HCT116 (cell line): Measurements from ENCODE around the gene CALCOCO1. TPM values are rescaled to one million over a fixed set of nuclear protein-coding genes. Genes with fewer than 3 reads are reported as not detected.

Experiments used
- ATAC-seq: fragments of 200-7000 bp; cut with Tn5 transposase; 2 replicates; pipeline ENCODE4 v1.9.1; 2020; ENCODE audit warnings: mild to moderate bottlenecking, moderate library complexity
- BruUV-seq: library from RNA; stranded (reverse); fragments of 400-500 nt; replicated peaks from 2 replicates; lab custom pipeline; 2021; lab: Mats Ljungman, UMichigan
- CTCF ChIA-PET: fragments of 300-600 bp; sonication (Branson Sonifier 250); formaldehyde crosslinking; loops from one replicate; lab custom pipeline; 2021; ENCODE audit warnings: antibody characterized with exemption; lab: Charles Lee
- POLR2A ChIA-PET: fragments of 300-600, 350-600 bp; sonication (Branson Sonifier 250); formaldehyde crosslinking; loops from one replicate; lab custom pipeline; 2021; ENCODE audit warnings: antibody characterized with exemption; lab: Charles Lee
- RAD21 ChIA-PET, 2 experiments: fragments of 300-600 bp; sonication (Branson Sonifier 250); formaldehyde crosslinking; loops; one replicate each; lab custom pipeline; 2023; ENCODE audit warnings: low total read pairs in 2 of 2; ENCODE audit not compliant: uncharacterized antibody in 2 of 2, unreplicated experiment in 2 of 2, low non-redundant PET in 1 of 2; lab: Charles Lee
- DNase-seq: peaks from one replicate; pipeline ENCODE4 v3.0.0-alpha.2; 2010; ENCODE audit warnings: low read depth, low spot score
- H2AFZ ChIP-seq: fragments of 200-600 bp; shearing (Covaris generic), sonication (generic); 2 replicates; pipeline ENCODE4 v1.6.1; 2017; ENCODE audit warnings: low read depth, mixed run types, mixed read lengths, antibody characterized with exemption, low read length; ENCODE audit not compliant: poor library complexity, severe bottlenecking
- H3K27ac ChIP-seq: 2 replicates; pipeline ENCODE4 v1.5.1; 2012; ENCODE audit warnings: low read depth, low read length
- H3K27me3 ChIP-seq: fragments of 200-600 bp; sonication (generic); 2 replicates; pipeline ENCODE4 v1.6.1; 2016; ENCODE audit warnings: mixed run types, low read length, mixed read lengths; ENCODE audit not compliant: insufficient read depth
- H3K36me3 ChIP-seq, 2 experiments: fragments of 200-500 bp in 1 of 2; fragments of 200-600 bp in 1 of 2; sonication (Bioruptor generic) in 1 of 2; sonication (generic) in 1 of 2; 2 replicates each; pipeline versions ENCODE4 v1.5.1 to v1.6.1; 2014 to 2016; ENCODE audit warnings: low read length in 2 of 2, inconsistent platforms in 1 of 2, mixed read lengths in 1 of 2, mixed run types in 1 of 2; ENCODE audit not compliant: insufficient read depth in 2 of 2, control insufficient read depth in 1 of 2
- H3K4me1 ChIP-seq, 2 experiments: fragments of 200-600 bp in 1 of 2; sonication (generic) in 1 of 2; 2 replicates each; pipeline versions ENCODE4 v1.5.1 to v1.6.1; 2012 to 2017; ENCODE audit warnings: low read length in 2 of 2, inconsistent platforms in 1 of 2, mild to moderate bottlenecking in 1 of 2, mixed read lengths in 1 of 2, mixed run types in 1 of 2, moderate library complexity in 1 of 2; ENCODE audit not compliant: insufficient read depth in 2 of 2, control insufficient read depth in 1 of 2
- H3K4me2 ChIP-seq: fragments of 200-600 bp; sonication (generic); 2 replicates; pipeline ENCODE4 v1.6.1; 2017; ENCODE audit warnings: mixed run types, low read length, mixed read lengths
- H3K4me3 ChIP-seq, 2 experiments: fragments of 200-600 bp in 1 of 2; sonication (generic) in 1 of 2; replicated peaks in 1 of 2; 2 replicates each; pipeline ENCODE4 v1.5.1; 2011 to 2016; ENCODE audit warnings: low read length in 2 of 2, control low read depth in 1 of 2, low read depth in 1 of 2, mild to moderate bottlenecking in 1 of 2, mixed read lengths in 1 of 2, mixed run types in 1 of 2
- H3K79me2 ChIP-seq: fragments of 200-600 bp; sonication (generic); 2 replicates; pipeline ENCODE4 v1.6.1; 2017; ENCODE audit warnings: mild to moderate bottlenecking, mixed run types, low read length, moderate library complexity, mixed read lengths; ENCODE audit not compliant: insufficient read depth
- H3K9ac ChIP-seq: fragments of 200-600 bp; sonication (generic); 2 replicates; pipeline ENCODE4 v1.6.1; 2016; ENCODE audit warnings: low read length, mixed read lengths
- H3K9me2 ChIP-seq: fragments of 200-600 bp; sonication (generic), shearing (Covaris generic); 2 replicates; pipeline ENCODE4 v1.6.1; 2017; ENCODE audit warnings: mixed run types, mild to moderate bottlenecking, moderate library complexity; ENCODE audit not compliant: insufficient read depth
- H3K9me3 ChIP-seq, 2 experiments: fragments of 200-500 bp in 1 of 2; fragments of 200-600 bp in 1 of 2; sonication (Bioruptor generic) in 1 of 2; sonication (generic) in 1 of 2; 2 replicates each; pipeline ENCODE4 v1.6.1; 2014 to 2017; ENCODE audit warnings: low read length in 2 of 2, mixed read lengths in 2 of 2, inconsistent platforms in 1 of 2, low read depth in 1 of 2, mild to moderate bottlenecking in 1 of 2, mixed run types in 1 of 2, moderate library complexity in 1 of 2; ENCODE audit not compliant: control insufficient read depth in 1 of 2, insufficient read depth in 1 of 2
- H4K20me1 ChIP-seq: fragments of 200-600 bp; sonication (generic), shearing (Covaris generic); 2 replicates; pipeline ENCODE4 v1.6.1; 2017; ENCODE audit warnings: mixed run types, mild to moderate bottlenecking, moderate library complexity; ENCODE audit not compliant: insufficient read depth
- CBX3 ChIP-seq: IDR thresholded peaks from 2 replicates; pipeline ENCODE4 v1.6.1; 2012; ENCODE audit warnings: low read depth
- CEBPB ChIP-seq: IDR thresholded peaks from 2 replicates; pipeline ENCODE4 v1.6.1; 2012; ENCODE audit warnings: low read depth
- EGR1 ChIP-seq: IDR thresholded peaks from 2 replicates; pipeline ENCODE4 v1.6.1; 2012; ENCODE audit warnings: low read depth
- ELF1 ChIP-seq: IDR thresholded peaks from 2 replicates; pipeline ENCODE4 v1.6.1; 2012; ENCODE audit warnings: low read depth, borderline replicate concordance
- EZH2 ChIP-seq: fragments of 200-600 bp; sonication (generic); IDR thresholded peaks from 2 replicates; pipeline ENCODE4 v1.6.1; 2017; ENCODE audit warnings: antibody characterized with exemption, mixed run types
- FOSL1 ChIP-seq: IDR thresholded peaks from 2 replicates; pipeline ENCODE4 v1.6.1; 2012; ENCODE audit warnings: low read depth
- JUND ChIP-seq: IDR thresholded peaks from 2 replicates; pipeline ENCODE4 v1.6.1; 2012
- MAX ChIP-seq: IDR thresholded peaks from 2 replicates; pipeline ENCODE4 v1.6.1; 2012
- POLR2A ChIP-seq: IDR thresholded peaks from 2 replicates; pipeline ENCODE4 v1.7.0; 2011; ENCODE audit warnings: borderline replicate concordance; ENCODE audit not compliant: insufficient read depth, insufficient read length; ENCODE audit errors: extremely low read depth
- POLR2AphosphoS5 ChIP-seq: IDR thresholded peaks from 2 replicates; pipeline ENCODE4 v1.6.1; 2011; ENCODE audit warnings: mild to moderate bottlenecking, low read depth, low read length, moderate library complexity
- RAD21 ChIP-seq: IDR thresholded peaks from 2 replicates; pipeline ENCODE4 v1.6.1; 2012; ENCODE audit warnings: low read depth, mild to moderate bottlenecking
- SP1 ChIP-seq: IDR thresholded peaks from 2 replicates; pipeline ENCODE4 v1.6.1; 2012; ENCODE audit warnings: low read depth
- TCF7L2 ChIP-seq: IDR thresholded peaks from 2 replicates; pipeline ENCODE4 v1.7.0; 2011; ENCODE audit warnings: borderline replicate concordance, inconsistent platforms; ENCODE audit not compliant: insufficient read depth, insufficient read length; ENCODE audit errors: extremely low read depth
- YY1 ChIP-seq: IDR thresholded peaks from 2 replicates; pipeline ENCODE4 v1.6.1; 2011; ENCODE audit warnings: low read length, low read depth, moderate library complexity, mild to moderate bottlenecking; ENCODE audit not compliant: insufficient replicate concordance; ENCODE audit errors: extremely low read depth
- ZFX ChIP-seq: fragments of 450-650 bp; IDR thresholded peaks from 2 replicates; pipeline ENCODE4 v1.6.1; 2017
- intact Hi-C: fragments of 100-400 bp; cut with micrococcal nuclease; formaldehyde crosslinking; loops from 2 replicates; pipeline ENCODE4 v1.10.0; 2022
- total RNA-seq: library from RNA; stranded (reverse); gene quantifications from one replicate; pipeline ENCODE4 v1.2.1, GENCODE V29; 2021; ENCODE audit not compliant: unreplicated experiment
- TF ChIP-seq, protein P1 (sequence below): IDR thresholded peaks from 2 replicates; pipeline ENCODE4 v1.6.1; 2011; ENCODE audit warnings: mild to moderate bottlenecking, low read length, moderate library complexity; ENCODE audit not compliant: insufficient replicate concordance; ENCODE audit errors: extremely low read depth
- TF ChIP-seq, protein P2 (sequence below): IDR thresholded peaks from 2 replicates; pipeline ENCODE4 v1.6.1; 2012
- TF ChIP-seq, protein P3 (sequence below), 3 experiments: fragments of 200-600 bp in 1 of 3; sonication (generic) in 1 of 3; IDR thresholded peaks in 2 of 3; conservative IDR thresholded peaks in 1 of 3; 2 replicates each; pipeline ENCODE4 v1.5.1; 2012 to 2017; ENCODE audit warnings: low read depth in 2 of 3, low read length in 2 of 3, antibody characterized with exemption in 1 of 3, borderline replicate concordance in 1 of 3, control low read depth in 1 of 3, mild to moderate bottlenecking in 1 of 3, mixed read lengths in 1 of 3, mixed run types in 1 of 3, moderate library complexity in 1 of 3; ENCODE audit not compliant: insufficient read depth in 1 of 3

The CALCOCO1 gene
- total RNA-seq, 1 experiment from 2014 or later: 42.6 TPM

DNA sequence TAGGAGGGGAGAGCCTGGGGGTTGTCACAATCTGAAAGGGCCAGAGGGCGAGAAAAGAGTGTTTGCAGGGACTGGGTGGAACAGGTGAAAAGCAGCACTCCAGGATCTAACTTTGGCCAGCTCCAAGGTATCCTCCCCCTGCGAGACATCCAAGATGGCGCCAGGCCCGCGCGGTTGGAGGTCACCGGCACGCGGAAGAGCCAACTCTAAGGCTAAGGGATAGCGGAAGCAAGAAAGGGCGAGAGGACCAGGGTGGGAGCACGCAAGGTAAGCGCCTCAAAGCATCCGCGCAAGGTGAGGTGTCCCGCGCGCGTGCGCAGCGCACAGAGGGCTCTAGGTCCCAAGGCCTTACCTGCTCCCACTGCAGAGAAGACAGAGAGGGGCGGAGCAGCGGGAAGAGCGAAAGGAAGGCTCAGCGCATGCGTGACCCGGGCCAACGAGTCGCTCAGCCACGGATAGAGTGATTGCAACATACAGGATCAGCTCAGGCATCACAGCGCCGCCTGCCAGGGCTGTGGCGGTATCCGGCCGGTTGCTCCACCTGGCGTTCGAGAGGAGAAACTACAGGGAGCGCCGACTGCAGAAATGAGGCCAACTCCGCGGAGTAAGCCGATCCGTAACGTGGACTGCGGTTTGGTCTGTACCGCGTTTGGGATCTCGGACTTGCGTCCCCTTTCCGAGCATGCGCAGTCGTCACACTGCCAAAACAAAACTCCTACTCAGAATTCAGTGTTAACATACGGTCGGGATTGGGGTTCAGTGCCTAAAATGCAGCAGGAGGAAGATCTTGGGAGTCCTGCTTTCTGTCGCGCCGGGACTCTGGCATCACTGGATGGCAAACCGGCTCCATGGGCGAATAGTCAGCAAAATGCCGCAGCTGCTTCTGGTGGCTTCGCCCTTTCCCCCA lies 51.3 kb downstream of the CALCOCO1 start, which contains the start of gene ATP5MC2:
ATP5MC2 (minus strand) TSS at position 383 of the 907 bp plus-strand sequence. CDS start 3,469 bp downstream, outside the sequence.
- H3K9me3 ChIP-seq: no peaks in the 10 kb centered on the region
- peak within 1 kb of the TSS; percentile 78 to 91 for H3K4me3 ChIP-seq
- H3K36me3 ChIP-seq: peaks cover 2 to 16% of the 10 kb centered on the region in 2 experiments; a peak in 1 of 4 replicates
- no peaks in the 10 kb centered on the region for H4K20me1 ChIP-seq
- no peaks in the 10 kb centered on the region for H3K27me3 ChIP-seq
- intact Hi-C loops: loop anchor here (1.0 to 10.0 kb wide), 3 partner anchors 49 to 351 kb away; partner anchors contain the start of genes AAAS and ATF7
- peak within 1 kb of the TSS; percentile 79 for H3K27ac ChIP-seq
- peak within 1 kb of the TSS; percentile 94 for H2AFZ ChIP-seq
- BruUV-seq: no TSS peak
- ChIA-PET POLR2A (interaction anchor here (0.9 to 1.9 kb wide), 5 partner anchors 17 to 133 kb away, joined by 3 to 7 read pairs (median 3); partner anchors contain the start of gene ATF7), CTCF (interaction anchor here (0.6 to 3.6 kb wide), 19 partner anchors 8 to 355 kb away, joined by 3 to 48 read pairs (median 4); partner anchors contain the start of genes AAAS, MAP3K12 and TARBP2), RAD21 (interaction anchor here (0.5 to 1.1 kb wide), 4 partner anchors 17 to 133 kb away, joined by 3 to 4 read pairs (median 3); no protein-coding TSS in a partner anchor)
- peak; percentile 98 for DNase-seq
- peaks cover 33% of the 10 kb centered on the region for H3K79me2 ChIP-seq
- peak within 1 kb of the TSS; percentile 85 for H3K9ac ChIP-seq
- no peaks in the 10 kb centered on the region for H3K9me2 ChIP-seq
- peak within 1 kb of the TSS; percentile 77 for H3K4me2 ChIP-seq
- H3K4me1 ChIP-seq: peaks cover 8 to 41% of the 10 kb centered on the region in 2 experiments
- ATAC-seq: peak; percentile 93
- peak; percentile 95 for TF ChIP-seq YY1
- TF ChIP-seq FOSL1: no peak
- TF ChIP-seq CBX3: peak; percentile 98
- TF ChIP-seq, protein P1, sequence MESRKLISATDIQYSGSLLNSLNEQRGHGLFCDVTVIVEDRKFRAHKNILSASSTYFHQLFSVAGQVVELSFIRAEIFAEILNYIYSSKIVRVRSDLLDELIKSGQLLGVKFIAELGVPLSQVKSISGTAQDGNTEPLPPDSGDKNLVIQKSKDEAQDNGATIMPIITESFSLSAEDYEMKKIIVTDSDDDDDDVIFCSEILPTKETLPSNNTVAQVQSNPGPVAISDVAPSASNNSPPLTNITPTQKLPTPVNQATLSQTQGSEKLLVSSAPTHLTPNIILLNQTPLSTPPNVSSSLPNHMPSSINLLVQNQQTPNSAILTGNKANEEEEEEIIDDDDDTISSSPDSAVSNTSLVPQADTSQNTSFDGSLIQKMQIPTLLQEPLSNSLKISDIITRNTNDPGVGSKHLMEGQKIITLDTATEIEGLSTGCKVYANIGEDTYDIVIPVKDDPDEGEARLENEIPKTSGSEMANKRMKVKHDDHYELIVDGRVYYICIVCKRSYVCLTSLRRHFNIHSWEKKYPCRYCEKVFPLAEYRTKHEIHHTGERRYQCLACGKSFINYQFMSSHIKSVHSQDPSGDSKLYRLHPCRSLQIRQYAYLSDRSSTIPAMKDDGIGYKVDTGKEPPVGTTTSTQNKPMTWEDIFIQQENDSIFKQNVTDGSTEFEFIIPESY: peak; percentile 26
- TF ChIP-seq TCF7L2: peak; percentile 94
- TF ChIP-seq RAD21: peak; percentile 97
- TF ChIP-seq, protein P2, sequence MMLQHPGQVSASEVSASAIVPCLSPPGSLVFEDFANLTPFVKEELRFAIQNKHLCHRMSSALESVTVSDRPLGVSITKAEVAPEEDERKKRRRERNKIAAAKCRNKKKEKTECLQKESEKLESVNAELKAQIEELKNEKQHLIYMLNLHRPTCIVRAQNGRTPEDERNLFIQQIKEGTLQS: no peak
- TF ChIP-seq ZFX: peak; percentile 89
- peak; percentile 99 for TF ChIP-seq CEBPB
- no peak for TF ChIP-seq EGR1
- no peak for TF ChIP-seq EZH2
- TF ChIP-seq, protein P3, sequence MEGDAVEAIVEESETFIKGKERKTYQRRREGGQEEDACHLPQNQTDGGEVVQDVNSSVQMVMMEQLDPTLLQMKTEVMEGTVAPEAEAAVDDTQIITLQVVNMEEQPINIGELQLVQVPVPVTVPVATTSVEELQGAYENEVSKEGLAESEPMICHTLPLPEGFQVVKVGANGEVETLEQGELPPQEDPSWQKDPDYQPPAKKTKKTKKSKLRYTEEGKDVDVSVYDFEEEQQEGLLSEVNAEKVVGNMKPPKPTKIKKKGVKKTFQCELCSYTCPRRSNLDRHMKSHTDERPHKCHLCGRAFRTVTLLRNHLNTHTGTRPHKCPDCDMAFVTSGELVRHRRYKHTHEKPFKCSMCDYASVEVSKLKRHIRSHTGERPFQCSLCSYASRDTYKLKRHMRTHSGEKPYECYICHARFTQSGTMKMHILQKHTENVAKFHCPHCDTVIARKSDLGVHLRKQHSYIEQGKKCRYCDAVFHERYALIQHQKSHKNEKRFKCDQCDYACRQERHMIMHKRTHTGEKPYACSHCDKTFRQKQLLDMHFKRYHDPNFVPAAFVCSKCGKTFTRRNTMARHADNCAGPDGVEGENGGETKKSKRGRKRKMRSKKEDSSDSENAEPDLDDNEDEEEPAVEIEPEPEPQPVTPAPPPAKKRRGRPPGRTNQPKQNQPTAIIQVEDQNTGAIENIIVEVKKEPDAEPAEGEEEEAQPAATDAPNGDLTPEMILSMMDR (IDR thresholded peaks at IDR 0.05 in 2 of 3, conservative IDR thresholded peaks at IDR 0.05 in 1 of 3; ENCODE audit: borderline replicate concordance in 1 of 3, insufficient read depth in 1 of 3, low read depth in 2 of 3, low read length in 2 of 3): peak; percentile 99 to 100 (median 99)
- TF ChIP-seq ELF1: no peak; the same call in 1 of the 2 replicates
- no peak for TF ChIP-seq JUND
- TF ChIP-seq POLR2A: peak; percentile 86
- TF ChIP-seq MAX: peak; percentile 97
- TF ChIP-seq POLR2AphosphoS5: peak; percentile 91
- TF ChIP-seq SP1: peak; percentile 63; the same call in 1 of the 2 replicates
